Liver (tissue), 9 donors: ENCODE measurements around the gene ANKZF1. TPM values are rescaled to one million over a fixed set of nuclear protein-coding genes. Genes with fewer than 3 reads are reported as not detected.
"Not testable (repeated sequence)": the region's sequence is repeated elsewhere in the genome, so short reads cannot be mapped to it uniquely, and the experiment has no call there.

ENCODE experiments used
- DNase-seq: peaks from one replicate; pipeline ENCODE4 v3.0.0-alpha.2; 2017; ENCODE audit warnings: low spot score
- H3K27ac ChIP-seq, 2 donors: one replicate each; pipeline ENCODE4 v1.7.0; 2013; ENCODE audit warnings: inconsistent platforms in 2 of 2, low read length in 2 of 2, control low read depth in 1 of 2, low read depth in 1 of 2, mild to moderate bottlenecking in 1 of 2
- H3K27me3 ChIP-seq, 4 donors: one replicate each; pipeline versions ENCODE4 v1.6.1 to v1.7.0; 2013; ENCODE audit warnings: low read length in 3 of 4, inconsistent platforms in 1 of 4, mild to moderate bottlenecking in 1 of 4, moderate library complexity in 1 of 4; ENCODE audit not compliant: control insufficient read depth in 4 of 4, insufficient read depth in 4 of 4
- H3K36me3 ChIP-seq, 4 donors: one replicate each; pipeline versions ENCODE4 v1.6.1 to v1.7.0; 2013; ENCODE audit warnings: low read length in 3 of 4, mild to moderate bottlenecking in 3 of 4, low read depth in 1 of 4, moderate library complexity in 1 of 4; ENCODE audit not compliant: control insufficient read depth in 4 of 4, insufficient read depth in 3 of 4
- H3K4me1 ChIP-seq, 4 donors: one replicate each; pipeline versions ENCODE4 v1.6.1 to v1.7.0; 2013; ENCODE audit warnings: low read length in 3 of 4, mild to moderate bottlenecking in 3 of 4, moderate library complexity in 1 of 4; ENCODE audit not compliant: control insufficient read depth in 4 of 4, insufficient read depth in 4 of 4
- H3K4me3 ChIP-seq, 3 donors: one replicate each; pipeline versions ENCODE4 v1.6.1 to v1.7.0; 2013; ENCODE audit warnings: low read length in 3 of 3, control low read depth in 1 of 3, low read depth in 1 of 3, mild to moderate bottlenecking in 1 of 3
- H3K9ac ChIP-seq, 2 donors: one replicate each; pipeline ENCODE4 v1.7.0; 2013; ENCODE audit warnings: low read length in 2 of 2, mild to moderate bottlenecking in 2 of 2, moderate library complexity in 2 of 2, control low read depth in 1 of 2, low read depth in 1 of 2
- H3K9me3 ChIP-seq, 4 donors: one replicate each; pipeline versions ENCODE4 v1.6.1 to v1.7.0; 2013; ENCODE audit warnings: low read length in 3 of 4; ENCODE audit not compliant: control insufficient read depth in 4 of 4
- EGR1 ChIP-seq, 2 donors: IDR thresholded peaks; 2 replicates each; pipeline ENCODE4 v1.6.1; 2016 to 2018; ENCODE audit warnings: antibody characterized with exemption in 2 of 2, low read depth in 2 of 2
- FOXA1 ChIP-seq: IDR thresholded peaks from 2 replicates; pipeline ENCODE4 v1.6.1; 2016; ENCODE audit warnings: antibody characterized with exemption
- FOXA2 ChIP-seq: IDR thresholded peaks from 2 replicates; pipeline ENCODE4 v1.6.1; 2016; ENCODE audit warnings: antibody characterized with exemption
- GABPA ChIP-seq, 2 donors: IDR thresholded peaks in 1 of 2; conservative IDR thresholded peaks in 1 of 2; 2 replicates each; pipeline ENCODE4 v1.6.1; 2016; ENCODE audit warnings: antibody characterized with exemption in 2 of 2, mild to moderate bottlenecking in 1 of 2, moderate library complexity in 1 of 2
- HNF4G ChIP-seq: IDR thresholded peaks from 2 replicates; pipeline ENCODE4 v1.6.1; 2016; ENCODE audit warnings: antibody characterized with exemption
- JUND ChIP-seq, 2 donors: IDR thresholded peaks; 2 replicates each; pipeline ENCODE4 v1.6.1; 2016; ENCODE audit warnings: antibody characterized with exemption in 2 of 2
- NR2F2 ChIP-seq: IDR thresholded peaks from 2 replicates; pipeline ENCODE4 v1.6.1; 2016; ENCODE audit warnings: antibody characterized with exemption
- RAD21 ChIP-seq, 2 donors: IDR thresholded peaks; 2 replicates each; pipeline ENCODE4 v1.6.1; 2016; ENCODE audit warnings: antibody characterized with exemption in 2 of 2, mild to moderate bottlenecking in 2 of 2
- RXRA ChIP-seq, 2 donors: IDR thresholded peaks; 2 replicates each; pipeline ENCODE4 v1.6.1; 2017 to 2018; ENCODE audit warnings: antibody characterized with exemption in 2 of 2, mild to moderate bottlenecking in 1 of 2
- YY1 ChIP-seq: IDR thresholded peaks from 2 replicates; pipeline ENCODE4 v1.6.1; 2016; ENCODE audit warnings: antibody characterized with exemption, mild to moderate bottlenecking
- WGBS: extraction: QIAGEN DNeasy Blood & Tissue Kit; methylation state at CpG from one replicate; pipeline ENCODE4 v1.1.7; 2013; 5-methylcytosine and 5-hydroxymethylcytosine counted together
- polyA plus RNA-seq, 2 donors: library from polyadenylated mRNA; stranded (reverse) in 1 of 2; unstranded in 1 of 2; fragments of 200-250 nt in 1 of 2; fragments of >200 nt in 1 of 2; fragmentation: Nextera tagmentation in 1 of 2; extraction: Ambion mirVana in 1 of 2; gene quantifications; one replicate each; pipeline versions ENCODE4 v1.2.1 to v1.2.3, GENCODE V29; 2013 to 2015
- total RNA-seq, 2 donors: library from RNA; depleted of rRNA; stranded (reverse); fragments of >200 nt; gene quantifications; one replicate each; pipeline ENCODE4 v1.2.3, GENCODE V29; 2014
- TF ChIP-seq, protein P1 (sequence below): IDR thresholded peaks from 2 replicates; pipeline ENCODE4 v1.6.1; 2016; ENCODE audit warnings: antibody characterized with exemption
- TF ChIP-seq, protein P2 (sequence below): fragments of 150-350 bp; IDR thresholded peaks from 2 replicates; pipeline ENCODE4 v1.5.1; 2017; ENCODE audit warnings: improper control_type of control experiment, low read depth, low read length; ENCODE audit not compliant: missing input control
- TF ChIP-seq, protein P3 (sequence below): IDR thresholded peaks from 2 replicates; pipeline ENCODE4 v1.6.1; 2016; ENCODE audit warnings: antibody characterized with exemption
- TF ChIP-seq, protein P4 (sequence below): IDR thresholded peaks from 2 replicates; pipeline ENCODE4 v1.6.1; 2016; ENCODE audit warnings: antibody characterized with exemption
- TF ChIP-seq, protein P5 (sequence below): IDR thresholded peaks from 2 replicates; pipeline ENCODE4 v1.6.1; 2016; ENCODE audit warnings: antibody characterized with exemption, mild to moderate bottlenecking
- donor health status: healthy.
- donor health status: healthy.
- donor health status: healthy.
- donor health status: healthy.
- donor health status: healthy.

ANKZF1 gene
- total and polyA plus RNA-seq, 4 donors, result 9.0 to 30.6 (median 20.5) TPM

DNA sequence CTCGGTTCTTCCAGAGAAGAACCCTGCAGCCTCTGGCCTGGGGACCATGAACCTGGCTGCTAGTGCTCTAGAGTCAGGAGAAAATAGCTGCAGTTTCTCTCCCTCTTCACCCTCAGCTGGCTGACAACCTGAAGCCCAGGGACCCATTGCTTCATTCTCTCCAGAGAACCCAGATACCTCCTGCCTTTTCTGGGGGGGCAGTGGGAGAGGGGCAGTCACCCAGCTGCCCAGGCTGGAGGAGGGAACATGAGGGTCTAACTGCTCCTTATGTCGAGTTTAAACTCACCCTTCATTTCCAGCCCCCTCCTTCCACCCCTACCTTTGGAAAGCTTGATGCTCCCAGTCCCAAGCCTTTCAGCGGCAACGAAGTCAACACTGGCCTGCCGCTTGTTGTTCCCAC is 30.6 kb upstream of the ANKZF1 start:
- H3K36me3 ChIP-seq, result no peaks in the 10 kb centered on the region
- 90% methylated on average over 5 of the region's 5 CpGs for WGBS
- DNase-seq, result no peak
- H3K9me3 ChIP-seq, result no peaks in the 10 kb centered on the region
- no peaks in the 10 kb centered on the region for H3K4me1 ChIP-seq
- H3K27me3 ChIP-seq, result no peaks in the 10 kb centered on the region
- no peak overlapping the region for H3K27ac ChIP-seq
- no peak overlapping the region for H3K4me3 ChIP-seq
- no peak overlapping the region for H3K9ac ChIP-seq
- no peak for TF ChIP-seq NR2F2
- no peak for TF ChIP-seq HNF4G
- no peak for TF ChIP-seq RXRA (IDR thresholded peaks at IDR 0.05)
- no peak for TF ChIP-seq RAD21 (IDR thresholded peaks at IDR 0.05)
- TF ChIP-seq EGR1 (IDR thresholded peaks at IDR 0.05; ENCODE audit: low read depth in 2 of 2), result no peak
- TF ChIP-seq, protein P1, sequence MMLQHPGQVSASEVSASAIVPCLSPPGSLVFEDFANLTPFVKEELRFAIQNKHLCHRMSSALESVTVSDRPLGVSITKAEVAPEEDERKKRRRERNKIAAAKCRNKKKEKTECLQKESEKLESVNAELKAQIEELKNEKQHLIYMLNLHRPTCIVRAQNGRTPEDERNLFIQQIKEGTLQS, result no peak
- TF ChIP-seq FOXA2, result no peak
- TF ChIP-seq, protein P2, sequence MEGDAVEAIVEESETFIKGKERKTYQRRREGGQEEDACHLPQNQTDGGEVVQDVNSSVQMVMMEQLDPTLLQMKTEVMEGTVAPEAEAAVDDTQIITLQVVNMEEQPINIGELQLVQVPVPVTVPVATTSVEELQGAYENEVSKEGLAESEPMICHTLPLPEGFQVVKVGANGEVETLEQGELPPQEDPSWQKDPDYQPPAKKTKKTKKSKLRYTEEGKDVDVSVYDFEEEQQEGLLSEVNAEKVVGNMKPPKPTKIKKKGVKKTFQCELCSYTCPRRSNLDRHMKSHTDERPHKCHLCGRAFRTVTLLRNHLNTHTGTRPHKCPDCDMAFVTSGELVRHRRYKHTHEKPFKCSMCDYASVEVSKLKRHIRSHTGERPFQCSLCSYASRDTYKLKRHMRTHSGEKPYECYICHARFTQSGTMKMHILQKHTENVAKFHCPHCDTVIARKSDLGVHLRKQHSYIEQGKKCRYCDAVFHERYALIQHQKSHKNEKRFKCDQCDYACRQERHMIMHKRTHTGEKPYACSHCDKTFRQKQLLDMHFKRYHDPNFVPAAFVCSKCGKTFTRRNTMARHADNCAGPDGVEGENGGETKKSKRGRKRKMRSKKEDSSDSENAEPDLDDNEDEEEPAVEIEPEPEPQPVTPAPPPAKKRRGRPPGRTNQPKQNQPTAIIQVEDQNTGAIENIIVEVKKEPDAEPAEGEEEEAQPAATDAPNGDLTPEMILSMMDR, result no peak
- TF ChIP-seq, protein P3, sequence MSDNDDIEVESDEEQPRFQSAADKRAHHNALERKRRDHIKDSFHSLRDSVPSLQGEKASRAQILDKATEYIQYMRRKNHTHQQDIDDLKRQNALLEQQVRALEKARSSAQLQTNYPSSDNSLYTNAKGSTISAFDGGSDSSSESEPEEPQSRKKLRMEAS, result no peak
- TF ChIP-seq GABPA (IDR thresholded peaks at IDR 0.05 in 1 of 2, conservative IDR thresholded peaks at IDR 0.05 in 1 of 2), result no peak
- TF ChIP-seq, protein P4, sequence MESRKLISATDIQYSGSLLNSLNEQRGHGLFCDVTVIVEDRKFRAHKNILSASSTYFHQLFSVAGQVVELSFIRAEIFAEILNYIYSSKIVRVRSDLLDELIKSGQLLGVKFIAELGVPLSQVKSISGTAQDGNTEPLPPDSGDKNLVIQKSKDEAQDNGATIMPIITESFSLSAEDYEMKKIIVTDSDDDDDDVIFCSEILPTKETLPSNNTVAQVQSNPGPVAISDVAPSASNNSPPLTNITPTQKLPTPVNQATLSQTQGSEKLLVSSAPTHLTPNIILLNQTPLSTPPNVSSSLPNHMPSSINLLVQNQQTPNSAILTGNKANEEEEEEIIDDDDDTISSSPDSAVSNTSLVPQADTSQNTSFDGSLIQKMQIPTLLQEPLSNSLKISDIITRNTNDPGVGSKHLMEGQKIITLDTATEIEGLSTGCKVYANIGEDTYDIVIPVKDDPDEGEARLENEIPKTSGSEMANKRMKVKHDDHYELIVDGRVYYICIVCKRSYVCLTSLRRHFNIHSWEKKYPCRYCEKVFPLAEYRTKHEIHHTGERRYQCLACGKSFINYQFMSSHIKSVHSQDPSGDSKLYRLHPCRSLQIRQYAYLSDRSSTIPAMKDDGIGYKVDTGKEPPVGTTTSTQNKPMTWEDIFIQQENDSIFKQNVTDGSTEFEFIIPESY, result no peak
- no peak for TF ChIP-seq FOXA1

DNA sequence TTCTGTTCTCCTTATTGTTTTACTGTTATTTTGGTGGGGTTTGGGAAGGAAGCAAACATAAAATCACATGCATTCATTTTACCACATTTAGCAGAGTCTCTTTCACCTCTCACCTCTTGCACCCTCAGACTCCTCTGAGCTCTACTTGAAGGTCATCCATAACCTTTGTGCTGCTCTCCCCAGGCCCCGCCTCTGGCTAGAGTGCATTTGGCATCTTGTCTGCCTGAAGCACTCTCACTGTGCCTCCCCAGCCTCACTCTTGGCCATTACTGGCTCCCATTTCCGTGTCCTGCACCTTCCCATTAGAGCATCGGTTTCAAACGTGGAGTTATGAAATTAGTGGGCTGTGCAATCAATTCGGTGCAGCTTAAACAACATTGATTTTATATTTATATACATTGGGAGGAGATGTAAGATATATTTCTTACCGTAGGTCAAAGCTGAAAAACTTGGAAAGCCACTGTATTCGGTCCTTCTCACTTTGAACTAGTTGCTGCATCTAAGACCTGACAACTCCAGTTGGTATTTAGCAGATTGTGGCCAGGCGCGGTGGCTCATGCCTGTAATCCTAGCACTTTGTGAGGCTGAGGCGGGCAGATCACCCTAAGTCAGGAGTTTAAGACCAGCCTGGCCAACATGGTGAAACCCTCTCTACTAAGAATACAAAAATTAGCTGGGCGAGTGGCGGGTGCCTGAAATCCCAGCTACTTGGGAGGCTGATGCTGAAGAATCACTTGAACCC is 30.0 kb upstream of the ANKZF1 start:
- 90% methylated on average over 12 of the region's 12 CpGs for WGBS
- Histone ChIP-seq H3K9me3 (no peaks in the 10 kb centered on the region), H3K36me3 (no peaks in the 10 kb centered on the region), H3K4me3 (no peak overlapping the region), H3K4me1 (no peaks in the 10 kb centered on the region), H3K9ac (no peak overlapping the region), H3K27me3 (no peaks in the 10 kb centered on the region), H3K27ac (no peak overlapping the region)
- TF ChIP-seq JUND (IDR thresholded peaks at IDR 0.05) (no peak), RXRA (IDR thresholded peaks at IDR 0.05) (no peak), YY1 (no peak), EGR1 (IDR thresholded peaks at IDR 0.05; ENCODE audit: low read depth in 2 of 2) (no peak)
- TF ChIP-seq, protein P5, sequence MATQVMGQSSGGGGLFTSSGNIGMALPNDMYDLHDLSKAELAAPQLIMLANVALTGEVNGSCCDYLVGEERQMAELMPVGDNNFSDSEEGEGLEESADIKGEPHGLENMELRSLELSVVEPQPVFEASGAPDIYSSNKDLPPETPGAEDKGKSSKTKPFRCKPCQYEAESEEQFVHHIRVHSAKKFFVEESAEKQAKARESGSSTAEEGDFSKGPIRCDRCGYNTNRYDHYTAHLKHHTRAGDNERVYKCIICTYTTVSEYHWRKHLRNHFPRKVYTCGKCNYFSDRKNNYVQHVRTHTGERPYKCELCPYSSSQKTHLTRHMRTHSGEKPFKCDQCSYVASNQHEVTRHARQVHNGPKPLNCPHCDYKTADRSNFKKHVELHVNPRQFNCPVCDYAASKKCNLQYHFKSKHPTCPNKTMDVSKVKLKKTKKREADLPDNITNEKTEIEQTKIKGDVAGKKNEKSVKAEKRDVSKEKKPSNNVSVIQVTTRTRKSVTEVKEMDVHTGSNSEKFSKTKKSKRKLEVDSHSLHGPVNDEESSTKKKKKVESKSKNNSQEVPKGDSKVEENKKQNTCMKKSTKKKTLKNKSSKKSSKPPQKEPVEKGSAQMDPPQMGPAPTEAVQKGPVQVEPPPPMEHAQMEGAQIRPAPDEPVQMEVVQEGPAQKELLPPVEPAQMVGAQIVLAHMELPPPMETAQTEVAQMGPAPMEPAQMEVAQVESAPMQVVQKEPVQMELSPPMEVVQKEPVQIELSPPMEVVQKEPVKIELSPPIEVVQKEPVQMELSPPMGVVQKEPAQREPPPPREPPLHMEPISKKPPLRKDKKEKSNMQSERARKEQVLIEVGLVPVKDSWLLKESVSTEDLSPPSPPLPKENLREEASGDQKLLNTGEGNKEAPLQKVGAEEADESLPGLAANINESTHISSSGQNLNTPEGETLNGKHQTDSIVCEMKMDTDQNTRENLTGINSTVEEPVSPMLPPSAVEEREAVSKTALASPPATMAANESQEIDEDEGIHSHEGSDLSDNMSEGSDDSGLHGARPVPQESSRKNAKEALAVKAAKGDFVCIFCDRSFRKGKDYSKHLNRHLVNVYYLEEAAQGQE, result no peak
- DNase-seq, result no peak

DNA sequence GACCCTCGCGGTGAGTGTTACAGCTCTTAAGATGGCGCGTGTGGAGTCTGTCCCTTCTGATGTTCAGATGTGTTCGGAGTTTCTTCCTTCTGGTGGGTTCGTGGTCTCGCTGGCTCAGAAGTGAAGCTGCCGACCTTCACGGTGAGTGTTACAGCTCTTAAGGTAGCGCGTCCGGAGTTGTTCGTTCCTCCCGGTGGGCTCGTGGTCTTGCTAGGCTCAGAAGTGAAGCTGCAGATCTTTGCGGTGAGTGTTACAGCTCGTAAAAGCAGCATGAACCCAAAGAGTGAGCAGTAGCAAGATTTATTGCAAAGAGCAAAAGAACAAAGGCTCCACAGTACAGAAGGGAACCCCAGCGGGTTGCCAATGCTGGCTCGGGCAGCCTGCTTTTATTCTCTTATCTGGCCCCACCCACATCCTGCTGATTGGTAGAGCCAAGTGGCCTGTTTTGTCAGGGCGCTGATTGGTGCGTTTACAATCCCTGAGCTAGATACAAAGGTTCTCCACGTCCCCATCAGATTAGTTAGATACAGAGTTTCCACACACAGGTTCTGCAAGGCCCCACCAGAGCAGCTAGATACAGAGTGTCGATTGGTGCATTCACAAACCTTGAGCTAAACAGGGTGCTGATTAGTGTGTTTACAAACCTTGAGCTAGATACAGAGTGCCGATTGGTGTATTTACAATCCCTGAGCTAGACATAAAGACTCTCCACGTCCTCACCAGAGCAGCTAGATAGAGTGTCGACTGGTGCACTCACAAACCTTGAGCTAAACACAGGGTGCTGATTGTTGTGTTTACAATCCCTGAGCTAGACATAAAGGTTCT is 28.9 kb upstream of the ANKZF1 start:
- 86% methylated on average over 25 of the region's 26 CpGs for WGBS
- not testable (repeated sequence) for H3K4me1 ChIP-seq, H3K36me3 ChIP-seq

DNA sequence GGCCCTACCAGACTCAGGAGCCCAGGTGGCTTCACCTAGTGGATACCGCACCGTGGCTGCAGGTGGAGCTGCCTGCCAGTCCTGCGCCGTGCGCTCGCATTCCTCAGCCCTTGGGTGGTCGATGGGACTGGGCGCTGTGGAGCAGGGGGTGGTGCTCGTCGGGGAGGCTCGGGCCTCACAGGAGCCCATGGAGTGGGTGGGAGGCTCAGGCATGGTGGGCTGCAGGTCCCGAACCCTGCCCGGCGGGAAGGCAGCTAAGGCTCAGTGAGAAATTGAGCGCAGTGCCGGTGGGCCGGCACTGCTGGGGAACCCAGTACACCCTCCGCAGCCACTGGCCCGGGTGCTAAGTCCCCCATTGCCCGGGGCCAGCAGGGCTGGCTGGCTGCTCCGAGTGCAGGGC is 28.3 kb upstream of the ANKZF1 start:
- WGBS, result 93% methylated on average over 21 of the region's 21 CpGs
- H3K9me3 ChIP-seq, H3K9ac ChIP-seq, H3K4me3 ChIP-seq, H3K4me1 ChIP-seq, H3K27ac ChIP-seq, DNase-seq, H3K36me3 ChIP-seq, H3K27me3 ChIP-seq: not testable (repeated sequence)

More for the DNA sequence above, 28.9 kb upstream of the ANKZF1 start:
- H3K9me3 ChIP-seq, H3K27me3 ChIP-seq, H3K4me3 ChIP-seq, DNase-seq, H3K9ac ChIP-seq, H3K27ac ChIP-seq: not testable (repeated sequence)
